GM18517 (cell line): Measurements from ENCODE around the gene BPIFB2.
"Not testable (repeated sequence)": the region's sequence is repeated elsewhere in the genome, so short reads cannot be mapped to it uniquely, and the experiment has no call there.

Source experiments
- ATAC-seq: cut with Tn5 transposase; IDR thresholded peaks from one replicate; pipeline ENCODE4 v1.9.1; 2021; ENCODE audit warnings: mild to moderate bottlenecking, moderate library complexity; ENCODE audit not compliant: unreplicated experiment

The BPIFB2 gene

DNA sequence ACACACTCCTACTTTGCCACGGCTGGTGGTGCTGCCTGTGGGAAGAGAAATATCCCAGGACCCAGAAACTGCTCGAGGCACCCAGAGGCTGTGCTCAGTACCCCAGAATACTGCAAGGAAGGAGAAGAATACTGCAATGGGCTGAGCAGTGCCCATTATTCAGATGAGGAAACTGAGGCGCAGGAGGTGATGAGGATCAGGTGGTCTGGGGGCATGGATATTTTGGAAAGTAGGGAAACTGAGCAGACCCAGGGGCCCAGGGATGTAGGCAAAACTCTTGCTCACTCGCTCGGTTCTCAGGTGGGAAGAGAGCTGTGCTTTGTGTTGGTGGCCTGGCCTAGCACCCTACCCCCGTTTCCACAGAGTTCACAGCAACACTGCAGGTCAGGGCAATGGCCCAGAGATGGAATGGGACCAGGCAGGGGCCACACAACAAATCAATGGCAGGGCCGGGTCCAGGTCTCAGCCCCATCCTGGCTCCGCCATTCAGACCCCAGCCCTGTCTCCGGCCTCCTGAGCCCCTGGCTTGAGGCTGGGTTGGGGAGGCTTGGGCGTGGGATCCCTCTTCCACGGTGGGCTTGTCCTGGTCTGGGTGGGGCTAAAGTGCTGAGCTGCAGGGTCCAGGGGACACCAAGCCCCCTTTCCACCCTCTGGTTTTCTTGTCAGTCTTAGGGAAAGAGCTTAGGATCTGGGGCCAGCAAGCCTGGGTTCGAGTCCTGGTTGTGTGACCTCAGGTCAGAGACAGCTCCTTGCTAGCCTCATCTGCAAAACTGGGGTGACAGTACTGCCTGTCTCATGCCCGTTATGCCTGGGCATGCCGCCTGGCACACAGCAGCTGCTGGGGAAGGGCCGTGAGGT, 37.2 kb upstream of the BPIFB2 start:
- no peak for ATAC-seq

DNA sequence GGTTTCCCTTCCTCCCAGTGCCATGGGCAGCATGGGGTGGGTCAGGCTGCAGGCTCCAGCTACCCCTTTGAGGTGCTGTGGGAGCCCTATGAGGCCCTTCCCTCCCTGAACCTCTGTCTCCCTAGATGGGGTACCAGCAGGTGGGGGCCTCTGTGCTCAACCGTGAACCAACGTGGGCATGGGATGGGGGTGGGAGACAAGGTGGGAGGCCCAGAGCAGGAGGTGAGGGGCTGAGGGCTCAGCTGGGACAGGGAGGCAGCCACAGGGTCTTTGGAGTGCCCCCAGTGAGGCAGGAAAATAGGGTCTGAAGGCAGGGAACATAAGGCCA, 36.6 kb upstream of the BPIFB2 start:
- no peak for ATAC-seq

DNA sequence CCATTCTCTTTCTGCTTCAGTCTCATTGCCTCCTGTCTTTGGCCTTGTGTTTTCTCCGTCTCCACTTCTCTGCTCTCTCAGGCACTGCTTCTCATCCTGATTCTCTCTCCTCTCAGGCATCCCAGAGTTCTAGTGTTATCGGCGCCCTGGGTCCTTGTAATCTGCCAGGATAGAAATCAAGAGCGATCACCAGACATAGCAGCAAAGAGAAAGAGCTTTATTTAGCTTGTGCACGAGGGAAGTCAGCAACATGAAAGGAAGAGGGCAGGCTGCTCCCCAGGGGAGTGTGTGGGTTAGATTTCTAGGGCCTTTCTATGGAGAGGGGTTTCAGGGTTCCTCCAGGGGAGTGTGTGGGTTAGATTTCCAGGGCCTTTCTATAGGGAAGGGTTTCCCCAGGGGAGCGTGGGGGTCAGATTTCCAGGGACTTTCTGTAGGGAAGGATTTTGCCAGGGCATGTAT, 35.8 kb upstream of the BPIFB2 start:
- ATAC-seq = peak; percentile 24

DNA sequence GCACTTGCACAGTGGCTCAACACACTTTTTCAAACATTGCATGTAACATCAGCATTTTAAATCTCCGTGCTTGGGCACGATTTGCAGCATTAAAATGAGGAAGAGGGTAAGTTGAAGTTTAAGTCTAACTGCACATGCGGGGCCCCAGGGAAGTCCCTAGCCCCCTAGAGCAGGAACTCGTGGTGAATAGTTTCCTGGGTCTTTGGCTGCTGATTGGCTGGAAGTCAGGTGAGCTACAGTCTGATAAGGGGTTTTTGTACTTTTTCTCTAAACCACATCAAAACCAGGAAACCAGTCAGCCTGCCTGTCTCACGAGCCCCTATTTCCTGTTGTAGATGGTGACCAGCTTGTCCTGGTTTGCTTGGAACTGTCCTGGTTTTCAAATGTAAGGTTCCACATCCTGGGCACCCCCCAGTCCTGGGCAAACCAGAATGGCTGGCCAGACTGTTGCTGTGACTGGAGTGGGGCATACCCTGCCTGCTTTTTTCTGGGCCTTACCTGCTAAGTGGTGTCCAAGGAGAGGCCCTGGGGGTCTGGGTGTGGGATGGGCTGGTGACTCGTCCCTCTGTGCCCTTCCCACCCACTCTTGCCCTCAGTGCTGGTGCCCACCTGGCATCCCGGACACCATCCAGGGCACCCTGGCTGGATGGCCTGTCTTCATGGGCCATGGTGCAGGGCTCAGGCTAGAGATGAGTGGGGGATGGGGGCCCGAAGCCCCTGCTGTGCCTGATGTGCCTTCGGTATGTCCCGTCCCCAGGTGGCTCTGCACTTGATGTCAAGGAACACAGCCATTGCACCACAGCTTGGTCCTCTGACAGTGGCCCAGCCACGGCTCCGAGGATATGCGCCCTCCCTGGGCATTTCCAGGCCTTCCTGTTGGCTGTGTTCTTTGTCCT, 35.1 kb upstream of the BPIFB2 start:
- ATAC-seq = peak; percentile 77

GRCh38 chr20:32973077-32973717, 34.3 kb upstream of the BPIFB2 start:
- ATAC-seq = no peak

- not testable (repeated sequence) for ATAC-seq
These were observed 33.1 kb upstream of the BPIFB2 start for GRCh38 chr20:32974204-32975064.

DNA sequence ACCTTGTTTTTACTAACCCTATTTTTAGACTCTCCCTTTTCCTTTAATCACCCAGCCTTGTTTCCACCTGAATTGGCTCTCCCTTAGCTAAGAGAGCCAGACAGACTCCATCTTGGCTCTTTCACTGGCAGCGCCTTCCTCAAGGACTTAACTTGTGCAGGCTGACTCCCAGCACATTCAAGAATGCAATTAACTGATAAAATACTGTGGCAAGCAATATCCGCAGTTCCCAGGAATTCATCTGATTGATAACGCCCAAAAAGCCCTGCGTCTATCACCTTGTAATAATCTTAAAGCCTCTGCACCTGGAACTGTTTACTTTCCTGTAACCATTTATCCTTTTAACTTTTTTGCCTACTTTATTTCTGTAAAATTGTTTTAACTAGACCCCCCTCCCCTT, 32.4 kb upstream of the BPIFB2 start:
- not testable (repeated sequence) for ATAC-seq

- ATAC-seq = no peak
These were observed 31.5 kb upstream of the BPIFB2 start for GRCh38 chr20:32975698-32976674.

DNA sequence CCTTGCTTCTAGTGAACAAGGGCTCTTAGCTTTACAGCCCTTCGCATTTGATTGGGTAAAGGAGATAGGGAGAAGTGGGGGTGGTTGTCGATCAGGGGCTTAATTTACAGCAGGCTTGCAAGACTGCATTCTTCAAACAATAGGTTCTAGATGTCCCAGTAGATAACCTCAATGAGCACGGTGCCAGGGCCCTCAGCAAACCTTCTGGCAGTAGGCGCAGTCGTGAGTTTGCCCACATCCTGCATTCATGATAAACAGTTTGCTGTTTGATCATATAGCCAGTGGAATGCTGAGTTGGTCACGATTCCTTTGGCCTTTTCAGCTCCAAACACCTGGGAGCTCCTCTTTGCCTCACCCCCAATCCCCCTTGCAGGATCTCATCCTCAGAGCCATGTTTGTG, 30.8 kb upstream of the BPIFB2 start:
- no peak for ATAC-seq

DNA sequence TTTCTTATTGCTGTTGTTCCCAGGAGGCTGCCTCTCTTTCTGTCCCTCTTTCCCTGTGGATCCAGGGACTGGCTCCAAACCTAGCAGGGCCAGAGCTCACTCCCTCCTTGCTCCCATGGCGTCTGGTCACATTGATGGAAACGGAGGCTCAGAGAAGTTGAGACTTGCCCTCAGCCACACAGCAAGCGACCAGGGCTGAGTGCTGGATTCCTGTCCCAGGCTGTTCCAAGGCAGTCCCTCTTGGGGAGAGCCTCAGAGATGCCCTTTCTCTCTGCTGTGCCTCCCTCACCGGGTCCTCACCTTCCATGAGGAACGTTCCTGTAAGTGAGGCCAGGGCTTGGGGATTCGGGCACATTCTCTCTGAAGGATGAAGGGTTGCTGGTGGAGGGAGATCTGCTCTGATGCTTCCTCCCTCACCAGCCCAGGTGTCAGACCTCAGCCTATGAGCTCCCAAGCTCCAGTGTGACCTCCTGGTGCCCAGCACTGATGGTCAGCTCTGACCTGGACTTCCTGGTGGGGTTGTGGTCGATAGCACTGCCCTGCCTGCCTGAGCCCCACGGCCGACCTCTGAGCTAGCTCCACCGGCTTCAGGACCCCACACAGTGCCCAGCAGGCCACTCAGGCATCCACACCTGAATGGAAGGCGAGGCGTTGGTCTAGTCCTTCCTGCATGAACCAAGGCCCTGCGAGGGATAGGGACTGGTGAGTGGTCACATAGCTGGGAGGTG, 30.1 kb upstream of the BPIFB2 start:
- no peak for ATAC-seq

GRCh38 chr20:32978009-32978335, 29.5 kb upstream of the BPIFB2 start:
- no peak for ATAC-seq

DNA sequence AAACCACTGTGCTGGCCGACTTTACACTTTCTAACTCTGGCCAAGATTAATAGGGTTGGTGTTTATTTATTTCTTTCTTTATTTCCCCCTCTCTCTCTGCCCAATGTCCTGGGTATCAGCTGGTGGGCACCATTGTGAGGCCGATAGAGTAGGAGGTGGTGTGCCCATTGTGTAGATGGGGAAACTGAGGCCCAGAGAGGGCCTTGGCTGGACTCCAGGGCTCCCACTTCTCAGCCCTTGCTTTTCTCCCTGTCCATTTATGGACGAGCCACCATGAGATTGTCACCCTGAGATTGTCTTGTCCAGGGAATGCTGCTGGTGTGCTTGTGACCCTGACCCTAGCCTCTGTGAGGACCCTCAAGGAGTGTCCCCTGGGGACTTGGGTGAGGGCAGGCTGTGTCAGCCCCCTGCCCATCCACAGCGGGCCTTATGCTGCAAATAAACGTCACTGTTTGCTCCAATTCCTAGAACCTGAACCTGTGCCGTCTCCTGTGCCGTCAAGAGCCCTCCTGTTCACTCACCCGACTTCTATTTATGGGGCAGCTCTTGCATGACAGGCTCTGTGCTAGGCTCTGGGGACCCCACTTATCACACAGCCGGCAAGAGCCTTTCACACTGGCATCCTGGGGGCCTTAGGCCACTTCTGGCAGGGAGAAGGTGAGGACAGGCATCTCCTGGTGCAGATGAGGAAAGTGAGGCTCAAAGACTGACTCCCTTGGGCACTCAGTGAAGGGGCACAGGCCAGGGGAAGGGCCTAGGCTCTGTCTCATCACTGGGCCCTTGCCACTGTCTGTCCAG, 28.1 kb upstream of the BPIFB2 start:
- ATAC-seq = no peak

- no peak for ATAC-seq
These were observed 27.2 kb upstream of the BPIFB2 start for GRCh38 chr20:32980131-32980941.

GRCh38 chr20:32980990-32981389, 26.5 kb upstream of the BPIFB2 start:
- no peak for ATAC-seq

- ATAC-seq = no peak
These were observed 24.7 kb upstream of the BPIFB2 start for GRCh38 chr20:32982617-32983458.

- ATAC-seq = no peak
These were observed 23.9 kb upstream of the BPIFB2 start for GRCh38 chr20:32983459-32984112.
